Measurements from ENCODE around the gene MXRA7.

Gene MXRA7

GRCh38 chr17:76695059-76695831, 15.5 kb downstream of the MXRA7 start:
- DNase-seq: no peak

GRCh38 chr17:76691379-76692191, 19.2 kb downstream of the MXRA7 start:
- no peak for DNase-seq

- no peak for DNase-seq
Measured at GRCh38 chr17:76690596-76691280, 20.0 kb downstream of the MXRA7 start.

GRCh38 chr17:76689859-76690258, 20.9 kb downstream of the MXRA7 start:
- DNase-seq: no peak

GRCh38 chr17:76688165-76688622, 22.6 kb downstream of the MXRA7 start:
- no peak for DNase-seq

- DNase-seq: no peak
Measured at GRCh38 chr17:76687298-76688164, 23.2 kb downstream of the MXRA7 start.

GRCh38 chr17:76686538-76687297, 24.0 kb downstream of the MXRA7 start:
- no peak for DNase-seq

GRCh38 chr17:76685846-76686245, 24.9 kb downstream of the MXRA7 start:
- DNase-seq: no peak

- no peak for DNase-seq
Measured at GRCh38 chr17:76685366-76685765, 25.4 kb downstream of the MXRA7 start.

GRCh38 chr17:76684756-76685155, 26.0 kb downstream of the MXRA7 start:
- DNase-seq: no peak

- DNase-seq: no peak
Measured at GRCh38 chr17:76683921-76684745, 26.6 kb downstream of the MXRA7 start.

- DNase-seq: peak; percentile 29
Measured at GRCh38 chr17:76683011-76683755, 27.6 kb downstream of the MXRA7 start.

GRCh38 chr17:76682296-76682695, 28.5 kb downstream of the MXRA7 start:
- peak; percentile 91 for DNase-seq

- DNase-seq: peak; percentile 90
Measured at GRCh38 chr17:76681222-76682137, 29.3 kb downstream of the MXRA7 start.

GRCh38 chr17:76679239-76679638, 31.5 kb downstream of the MXRA7 start:
- no peak for DNase-seq

GRCh38 chr17:76678330-76678729, 32.4 kb downstream of the MXRA7 start:
- peak; percentile 14 for DNase-seq

- no peak for DNase-seq
Measured at GRCh38 chr17:76677406-76677805, 33.4 kb downstream of the MXRA7 start.

GRCh38 chr17:76676629-76677028, 34.1 kb downstream of the MXRA7 start:
- no peak for DNase-seq

GRCh38 chr17:76675648-76676047, 35.1 kb downstream of the MXRA7 start:
- DNase-seq: no peak

Data from hematopoietic multipotent progenitor cell treated with erythropoietin and hydrocortisone succinate and interleukin-3 and kit ligand, for 4 days (in vitro differentiated cells).